Globus pallidus (tissue), 1 donor: ENCODE data around the gene MRPL1.
"Not testable (repeated sequence)": the region's sequence is repeated elsewhere in the genome, so short reads cannot be mapped to it uniquely, and the experiment has no call there.

Source experiments
- DNase-seq: peaks from one replicate; pipeline ENCODE4 v3.0.0-alpha.2; 2015; ENCODE audit warnings: low spot score

Gene MRPL1

GRCh38 chr4:77982900-77983540 is 120.4 kb downstream of the MRPL1 start:
- DNase-seq = not testable (repeated sequence)

GRCh38 chr4:77983612-77984311 is 121.1 kb downstream of the MRPL1 start:
- DNase-seq = not testable (repeated sequence)

DNA sequence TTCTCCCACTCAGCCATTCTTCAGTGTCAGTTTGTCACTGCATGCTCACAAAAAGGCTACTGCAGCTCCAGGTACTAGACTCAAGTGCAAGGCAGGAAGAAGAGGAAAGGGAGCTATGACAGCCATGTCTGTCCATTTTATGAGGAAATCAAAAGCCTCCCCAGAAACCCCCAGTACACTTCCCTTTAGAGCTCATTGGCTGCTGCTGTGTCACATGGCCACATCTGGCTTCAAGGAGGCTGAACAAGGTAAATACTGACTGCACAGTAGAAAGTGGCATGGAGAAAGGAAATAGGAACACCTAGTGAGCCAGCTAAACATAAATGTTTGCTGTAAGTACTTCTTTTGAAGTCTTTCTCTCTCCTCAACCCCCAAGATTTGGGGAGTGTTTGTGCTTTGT is 127.3 kb downstream of the MRPL1 start:
- DNase-seq = no peak

DNA sequence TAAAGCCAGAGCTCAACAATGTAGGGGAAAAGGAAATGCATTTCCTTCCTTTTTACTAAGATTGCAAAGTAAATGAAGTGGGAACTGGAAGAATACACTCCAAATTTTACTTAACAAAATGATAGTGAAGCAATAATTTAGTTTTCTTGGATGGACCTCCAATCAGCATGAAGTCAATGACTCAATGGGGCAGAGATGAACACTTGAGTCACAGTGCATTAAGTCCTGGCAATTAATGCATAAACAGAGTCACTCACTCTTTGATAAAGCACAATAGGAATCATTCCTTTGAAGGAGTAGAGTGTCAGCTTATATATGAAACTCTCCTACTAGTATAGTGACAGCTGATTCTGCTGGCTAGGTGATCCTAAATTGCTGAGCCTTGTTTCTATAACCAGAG is 127.8 kb downstream of the MRPL1 start:
- no peak for DNase-seq

DNA sequence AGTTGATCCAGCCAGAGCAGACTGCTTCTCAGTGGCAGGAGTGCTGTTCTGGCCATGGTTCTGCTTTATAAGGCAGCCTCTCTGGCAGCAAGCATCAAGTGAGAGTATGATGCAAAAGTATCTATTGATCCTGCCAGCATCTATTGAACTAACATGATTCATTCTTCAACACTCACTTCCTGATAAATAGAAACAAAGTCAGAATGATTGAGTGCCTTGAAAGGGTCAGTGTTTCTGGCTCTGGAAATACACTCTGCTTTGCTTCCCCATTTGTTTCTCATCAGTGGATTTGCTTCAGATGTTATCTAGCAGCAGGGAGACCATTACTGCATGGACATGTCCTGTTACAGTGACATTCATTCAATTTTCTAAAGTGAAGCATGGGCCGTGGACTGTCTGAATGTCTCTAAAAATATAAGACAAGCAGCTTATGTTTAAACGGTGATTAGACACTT is 128.3 kb downstream of the MRPL1 start:
- no peak for DNase-seq

DNA sequence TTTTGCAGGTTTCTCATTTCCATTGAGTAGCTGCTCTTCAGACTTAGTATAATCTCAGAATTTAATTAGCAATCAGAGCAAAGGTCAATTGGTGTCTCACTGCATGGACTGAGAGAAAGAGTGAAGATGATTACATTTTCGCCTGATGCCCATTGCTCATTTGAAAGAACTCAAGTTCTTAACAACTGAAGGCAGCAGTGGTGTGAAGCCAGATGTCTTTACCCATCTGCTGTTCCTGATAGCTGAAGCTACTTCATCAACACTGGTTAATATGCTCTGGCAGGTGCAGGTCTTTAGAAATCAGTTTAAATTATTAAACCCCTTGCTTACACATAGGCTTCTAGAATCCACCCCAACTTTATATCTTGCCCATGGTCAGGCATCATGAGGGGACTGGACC is 130.0 kb downstream of the MRPL1 start:
- no peak for DNase-seq

- DNase-seq = no peak
Measured at GRCh38 chr4:77994194-77994721, 131.6 kb downstream of the MRPL1 start.

GRCh38 chr4:77996076-77996475 is 133.4 kb downstream of the MRPL1 start:
- DNase-seq = no peak

DNA sequence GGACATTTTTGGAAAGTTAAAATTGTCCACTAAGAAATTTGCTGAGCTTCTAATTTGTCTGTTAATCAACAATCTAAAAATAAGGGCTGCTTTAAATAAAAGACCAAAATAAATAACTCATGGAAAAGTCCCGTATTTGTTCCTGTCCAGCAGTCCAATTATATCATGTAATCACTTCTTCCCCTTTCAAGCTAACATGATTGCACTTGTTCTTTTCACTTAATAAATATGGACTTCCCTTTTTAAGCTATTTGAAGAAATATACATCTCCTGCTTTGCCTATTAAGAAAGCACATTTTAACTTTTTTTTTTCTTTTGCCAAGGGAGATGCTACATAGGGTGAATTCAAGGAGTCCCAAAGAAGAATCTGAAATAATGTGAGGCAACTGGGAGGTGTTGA is 138.9 kb downstream of the MRPL1 start:
- DNase-seq = no peak

- no peak for DNase-seq
Measured at GRCh38 chr4:78002260-78002659, 139.6 kb downstream of the MRPL1 start.
